WTC11 (cell line): ENCODE measurements around the gene ROR2.

Source experiments
- ESRRA ChIP-seq: sonication (generic); formaldehyde crosslinking; IDR thresholded peaks from 2 replicates; pipeline ENCODE4 v1.8.1; 2022; ENCODE audit warnings: mild to moderate bottlenecking, missing genetic modification reagents, borderline replicate concordance
- ZNF423 ChIP-seq: fragments of 250-450 bp; sonication (Bioruptor Pico); IDR thresholded peaks from 2 replicates; pipeline ENCODE4 v2.1.2; 2022; ENCODE audit warnings: mild to moderate bottlenecking, moderate library complexity

- TF ChIP-seq ZNF423 (CRISPR knock-in tag) (no peak), ESRRA (CRISPR knock-in tag) (no peak)
Measured at GRCh38 chr9:91720751-91721705, 229.0 kb downstream of the ROR2 start.
